CD4-positive, alpha-beta T cell (primary cell): ENCODE measurements around the gene MARCO. TPM values are rescaled to one million over a fixed set of nuclear protein-coding genes. Genes with fewer than 3 reads are reported as not detected.
"Not testable (repeated sequence)": the region's sequence is repeated elsewhere in the genome, so short reads cannot be mapped to it uniquely, and the experiment has no call there.

Source experiments
- ATAC-seq: fragments of 200-7000 bp; cut with Tn5 transposase; one replicate; pipeline ENCODE4 v1.10.0; 2022; ENCODE audit warnings: mild to moderate bottlenecking; ENCODE audit not compliant: poor library complexity
- CTCF ChIA-PET: fragments of 350-600 bp; sonication (Branson Sonifier 250); formaldehyde crosslinking; loops from one replicate; lab custom pipeline; 2021; ENCODE audit warnings: antibody characterized with exemption, inconsistent platforms; lab: Charles Lee
- POLR2A ChIA-PET: fragments of 350-600 bp; sonication (Branson Sonifier 250); formaldehyde crosslinking; loops from one replicate; lab custom pipeline; 2021; ENCODE audit warnings: antibody characterized with exemption, inconsistent platforms; lab: Charles Lee
- DNase-seq, 14 experiments: peaks; one replicate each; pipeline ENCODE4 v3.0.0-alpha.2; 2013 to 2020; ENCODE audit warnings: mixed read lengths in 2 of 14
- H3K27ac ChIP-seq, 2 donors: one replicate each; pipeline versions ENCODE4 v1.5.1 to v1.7.0; 2013; ENCODE audit warnings: low read length in 2 of 2, low read depth in 1 of 2, mild to moderate bottlenecking in 1 of 2
- H3K27me3 ChIP-seq, 2 experiments: 1 replicate in 1 of 2; 2 replicates in 1 of 2; pipeline versions ENCODE4 v1.6.1 to v1.7.0; 2013; ENCODE audit warnings: low read length in 2 of 2, control low read depth in 1 of 2, mild to moderate bottlenecking in 1 of 2, moderate library complexity in 1 of 2; ENCODE audit not compliant: insufficient read depth in 2 of 2, control insufficient read depth in 1 of 2
- H3K36me3 ChIP-seq: one replicate; pipeline ENCODE4 v1.6.1; 2013; ENCODE audit warnings: low read length, control low read depth; ENCODE audit not compliant: insufficient read depth
- H3K4me1 ChIP-seq: one replicate; pipeline ENCODE4 v1.6.1; 2013; ENCODE audit warnings: low read length, control low read depth; ENCODE audit not compliant: insufficient read depth
- H3K4me3 ChIP-seq: one replicate; pipeline ENCODE4 v1.5.1; 2013; ENCODE audit warnings: mild to moderate bottlenecking, low read length, moderate library complexity
- H3K9me3 ChIP-seq, 2 experiments: 1 replicate in 1 of 2; 2 replicates in 1 of 2; pipeline versions ENCODE4 v1.6.1 to v1.7.0; 2013; ENCODE audit warnings: low read length in 2 of 2, mild to moderate bottlenecking in 2 of 2, control low read depth in 1 of 2, moderate library complexity in 1 of 2; ENCODE audit not compliant: control insufficient read depth in 1 of 2, insufficient read depth in 1 of 2
- H3K27ac Mint-ChIP-seq: one replicate; pipeline ENCODE4 v1.8.0; 2020; ENCODE audit warnings: mixed read lengths
- H3K27me3 Mint-ChIP-seq: one replicate; pipeline ENCODE4 v1.8.0; 2021; ENCODE audit warnings: mixed read lengths
- H3K36me3 Mint-ChIP-seq: one replicate; pipeline ENCODE4 v1.8.0; 2021; ENCODE audit warnings: low read depth, mixed read lengths
- H3K4me1 Mint-ChIP-seq: one replicate; pipeline ENCODE4 v1.8.0; 2021; ENCODE audit warnings: low read depth, mixed read lengths
- H3K4me3 Mint-ChIP-seq: one replicate; pipeline ENCODE4 v1.8.0; 2020; ENCODE audit warnings: mild to moderate bottlenecking, mixed read lengths
- H3K9me3 Mint-ChIP-seq: one replicate; pipeline ENCODE4 v1.8.0; 2020; ENCODE audit warnings: mixed read lengths
- CTCF ChIP-seq: fragments of 200-600 bp; IDR thresholded peaks from one replicate; pipeline ENCODE4 v1.8.0; 2022; ENCODE audit warnings: antibody characterized with exemption, mild to moderate bottlenecking
- intact Hi-C, 2 experiments: fragments of 100-400 bp; cut with DNase I in 1 of 2; cut with micrococcal nuclease in 1 of 2; formaldehyde crosslinking; loops; one replicate each; pipeline versions ENCODE4 v1.15.1 to v1.9.0; 2023 to 2025; cut with DNase I, micrococcal nuclease
- total RNA-seq, 174 experiments: library from RNA in 2 of 174; stranded (reverse) in 2 of 174; gene quantifications; one replicate each; pipeline ENCODE4 v1.2.3 and lab custom pipeline; 2021 to 2026

MARCO gene
- total RNA-seq, 2 experiments from 2014 or later, result 0.22 TPM; not detected in 1

- Histone ChIP-seq H3K27ac (no peak overlapping the region), H3K4me3 (no peak overlapping the region), H3K27me3 (peaks cover 0 to 7% of the 10 kb centered on the region in 2 experiments), H3K9me3 (peaks cover 0 to 6% of the 10 kb centered on the region in 2 experiments), H3K36me3 (no peaks in the 10 kb centered on the region), H3K4me1 (no peaks in the 10 kb centered on the region)
- Mint-ChIP-seq H3K27me3 (peaks cover 25% of the 10 kb centered on the region), H3K4me3 (no peak overlapping the region), H3K9me3 (no peaks in the 10 kb centered on the region), H3K4me1 (no peaks in the 10 kb centered on the region), H3K27ac (no peak overlapping the region), H3K36me3 (no peaks in the 10 kb centered on the region)
- ATAC-seq (no peak), DNase-seq (no peak)
- TF ChIP-seq CTCF, result no peak
- POLR2A ChIA-PET, result no interaction called here
- CTCF ChIA-PET, result no interaction called here
- intact Hi-C loops, result no loop called here
These were observed 84.9 kb downstream of the MARCO start for GRCh38 chr2:119026890-119027289.

- POLR2A ChIA-PET, result no interaction called here
- no peak overlapping the region for H3K4me3 Mint-ChIP-seq
- Histone ChIP-seq H3K9me3 (peaks cover 0 to 6% of the 10 kb centered on the region in 2 experiments), H3K4me3 (no peak overlapping the region), H3K27me3 (peaks cover 0 to 7% of the 10 kb centered on the region in 2 experiments), H3K4me1 (no peaks in the 10 kb centered on the region), H3K27ac (no peak overlapping the region), H3K36me3 (no peaks in the 10 kb centered on the region)
- H3K36me3 Mint-ChIP-seq, result no peaks in the 10 kb centered on the region
- DNase-seq (no peak), ATAC-seq (no peak)
- intact Hi-C loops, result no loop called here
- no peak overlapping the region for H3K27ac Mint-ChIP-seq
- H3K9me3 Mint-ChIP-seq, result peaks cover 2% of the 10 kb centered on the region
- no peaks in the 10 kb centered on the region for H3K4me1 Mint-ChIP-seq
- CTCF ChIA-PET, result no interaction called here
- peaks cover 28% of the 10 kb centered on the region for H3K27me3 Mint-ChIP-seq
- TF ChIP-seq CTCF, result no peak
These were observed 86.6 kb downstream of the MARCO start for GRCh38 chr2:119028327-119029174.

- no peak for DNase-seq
- no peak for ATAC-seq
- POLR2A ChIA-PET, result no interaction called here
- H3K4me1 ChIP-seq, result no peaks in the 10 kb centered on the region
- Mint-ChIP-seq H3K27me3 (peaks cover 32% of the 10 kb centered on the region), H3K27ac (no peak overlapping the region), H3K9me3 (peaks cover 3% of the 10 kb centered on the region), H3K4me3 (no peak overlapping the region), H3K4me1 (no peaks in the 10 kb centered on the region), H3K36me3 (no peaks in the 10 kb centered on the region)
- intact Hi-C loops, result no loop called here
- H3K9me3 ChIP-seq, result peaks cover under 1 to 6% of the 10 kb centered on the region in 2 experiments
- no peak overlapping the region for H3K4me3 ChIP-seq
- H3K27me3 ChIP-seq, result peaks cover 0 to 7% of the 10 kb centered on the region in 2 experiments
- CTCF ChIA-PET, result no interaction called here
- no peak overlapping the region for H3K27ac ChIP-seq
- no peak for TF ChIP-seq CTCF
- H3K36me3 ChIP-seq, result no peaks in the 10 kb centered on the region
These were observed 87.3 kb downstream of the MARCO start for GRCh38 chr2:119029297-119029696.

- POLR2A ChIA-PET, ATAC-seq, H3K27me3 Mint-ChIP-seq, intact Hi-C loops, H3K27ac Mint-ChIP-seq, H3K27me3 ChIP-seq, H3K36me3 ChIP-seq, H3K36me3 Mint-ChIP-seq, CTCF ChIA-PET, H3K4me1 Mint-ChIP-seq, H3K9me3 Mint-ChIP-seq, H3K27ac ChIP-seq, H3K4me1 ChIP-seq, H3K4me3 Mint-ChIP-seq, H3K9me3 ChIP-seq, DNase-seq, H3K4me3 ChIP-seq: not testable (repeated sequence)
These were observed 95.9 kb downstream of the MARCO start for GRCh38 chr2:119037922-119038321.
